OCI-LY1 (cell line): ENCODE measurements around the gene SAMD3.

Source experiments
- H2AFZ ChIP-seq: fragments of 200-600 bp; sonication (generic), shearing (Covaris generic); 2 replicates; pipeline ENCODE4 v1.6.0; 2014; ENCODE audit warnings: antibody characterized with exemption, mild to moderate bottlenecking, low read length
- H3F3A ChIP-seq: fragments of 200-600 bp; sonication (generic), shearing (Covaris generic); 2 replicates; pipeline ENCODE4 v1.6.0; 2014; ENCODE audit warnings: mild to moderate bottlenecking, antibody characterized with exemption, low read length, moderate library complexity; ENCODE audit not compliant: insufficient read depth
- H3K27ac ChIP-seq: fragments of 200-600 bp; sonication (generic); 2 replicates; pipeline ENCODE4 v1.5.1; 2014; ENCODE audit warnings: low read length, mixed run types, mild to moderate bottlenecking, low read depth; ENCODE audit not compliant: poor library complexity, severe bottlenecking
- H3K27me3 ChIP-seq: fragments of 200-600 bp; sonication (generic); 2 replicates; pipeline ENCODE4 v1.6.0; 2014; ENCODE audit warnings: antibody characterized with exemption, mild to moderate bottlenecking, low read length, moderate library complexity; ENCODE audit not compliant: insufficient read depth
- H3K36me3 ChIP-seq: fragments of 200-600 bp; sonication (generic); 2 replicates; pipeline ENCODE4 v1.6.1; 2014; ENCODE audit warnings: mild to moderate bottlenecking, antibody characterized with exemption, low read length, moderate library complexity, mixed read lengths; ENCODE audit not compliant: insufficient read depth
- H3K4me1 ChIP-seq: fragments of 200-600 bp; sonication (generic); 2 replicates; pipeline ENCODE4 v1.5.1; 2014; ENCODE audit warnings: mild to moderate bottlenecking, low read length, moderate library complexity; ENCODE audit not compliant: insufficient read depth, severe bottlenecking
- H3K4me2 ChIP-seq: fragments of 200-600 bp; sonication (generic), shearing (Covaris generic); 2 replicates; pipeline ENCODE4 v1.6.1; 2014; ENCODE audit warnings: low read length
- H3K4me3 ChIP-seq: fragments of 200-600 bp; sonication (generic); 2 replicates; pipeline ENCODE4 v1.5.1; 2014; ENCODE audit warnings: low read length, low read depth, mild to moderate bottlenecking, mixed read lengths; ENCODE audit not compliant: poor library complexity, severe bottlenecking
- H3K79me2 ChIP-seq: fragments of 200-600 bp; shearing (Covaris generic); 2 replicates; pipeline ENCODE4 v1.6.1; 2016; ENCODE audit warnings: mixed run types, low read length, mixed read lengths; ENCODE audit not compliant: insufficient read depth
- H3K9ac ChIP-seq: fragments of 200-600 bp; sonication (generic), shearing (Covaris generic); 2 replicates; pipeline ENCODE4 v1.6.1; 2014; ENCODE audit warnings: mild to moderate bottlenecking, low read length, mixed read lengths
- H3K9me2 ChIP-seq: fragments of 200-600 bp; sonication (generic), shearing (Covaris generic); 2 replicates; pipeline ENCODE4 v1.6.1; 2014; ENCODE audit warnings: low read depth, mild to moderate bottlenecking, low read length, mixed read lengths
- H3K9me3 ChIP-seq: fragments of 200-600 bp; shearing (Covaris generic); 2 replicates; pipeline ENCODE4 v1.6.1; 2014; ENCODE audit warnings: low read length, mixed read lengths
- H4K20me1 ChIP-seq: fragments of 200-600 bp; sonication (generic), shearing (Covaris generic); 2 replicates; pipeline ENCODE4 v1.6.0; 2016; ENCODE audit warnings: mild to moderate bottlenecking, low read length; ENCODE audit not compliant: insufficient read depth
- CTCF ChIP-seq: fragments of 200-600 bp; sonication (generic), shearing (Covaris generic); IDR thresholded peaks from 2 replicates; pipeline ENCODE4 v1.5.1; 2017; ENCODE audit warnings: mild to moderate bottlenecking, antibody characterized with exemption, low read length, moderate library complexity, mixed read lengths
- EZH2 ChIP-seq: fragments of 200-600 bp; sonication (generic), shearing (Covaris generic); IDR thresholded peaks from 2 replicates; pipeline ENCODE4 v1.8.0; 2017; ENCODE audit warnings: borderline replicate concordance, mixed run types, mild to moderate bottlenecking, antibody characterized with exemption, low read length, moderate library complexity, mixed read lengths

The SAMD3 gene

GRCh38 chr6:130185658-130186057, 37.1 kb downstream of the SAMD3 start:
- Histone ChIP-seq H3K79me2 (no peaks in the 10 kb centered on the region), H3K27ac (no peak overlapping the region), H4K20me1 (no peaks in the 10 kb centered on the region), H3K4me2 (no peak overlapping the region), H3K36me3 (no peaks in the 10 kb centered on the region), H3K27me3 (no peaks in the 10 kb centered on the region), H2AFZ (no peak overlapping the region), H3K4me3 (no peak overlapping the region), H3K9me3 (no peaks in the 10 kb centered on the region), H3K4me1 (no peaks in the 10 kb centered on the region), H3K9ac (no peak overlapping the region), H3F3A (no peaks in the 10 kb centered on the region), H3K9me2 (no peaks in the 10 kb centered on the region)
- TF ChIP-seq EZH2 (no peak), CTCF (no peak)

GRCh38 chr6:130183271-130184222, 39.2 kb downstream of the SAMD3 start:
- Histone ChIP-seq H3K27ac (no peak overlapping the region), H3K4me2 (no peak overlapping the region), H3K4me3 (no peak overlapping the region), H3K9ac (no peak overlapping the region), H2AFZ (no peak overlapping the region), H3F3A (no peaks in the 10 kb centered on the region), H3K9me3 (no peaks in the 10 kb centered on the region), H3K36me3 (no peaks in the 10 kb centered on the region), H3K9me2 (no peaks in the 10 kb centered on the region), H3K27me3 (no peaks in the 10 kb centered on the region), H3K4me1 (no peaks in the 10 kb centered on the region), H4K20me1 (no peaks in the 10 kb centered on the region), H3K79me2 (no peaks in the 10 kb centered on the region)
- TF ChIP-seq CTCF (no peak), EZH2 (no peak)

GRCh38 chr6:130182466-130182865, 40.3 kb downstream of the SAMD3 start:
- Histone ChIP-seq H3K4me1 (no peaks in the 10 kb centered on the region), H3K4me3 (no peak overlapping the region), H4K20me1 (no peaks in the 10 kb centered on the region), H3K9me2 (no peaks in the 10 kb centered on the region), H3F3A (no peaks in the 10 kb centered on the region), H3K79me2 (no peaks in the 10 kb centered on the region), H3K27ac (no peak overlapping the region), H3K4me2 (no peak overlapping the region), H3K36me3 (no peaks in the 10 kb centered on the region), H3K9ac (no peak overlapping the region), H3K27me3 (no peaks in the 10 kb centered on the region), H3K9me3 (no peaks in the 10 kb centered on the region), H2AFZ (no peak overlapping the region)
- TF ChIP-seq EZH2 (no peak), CTCF (no peak)
